ENCODE data around the gene BRWD1. TPM values are rescaled to one million over a fixed set of nuclear protein-coding genes. Genes with fewer than 3 reads are reported as not detected.
A peak's percentile ranks its signal among the peaks of the same experiment; 100 is the strongest.

The BRWD1 gene
- total and polyA plus RNA-seq, 2 of the 13 experiments (the other 11 are each of a cell fraction or from before 2014, with no cell fraction given): 13.9 to 28.0 TPM

DNA sequence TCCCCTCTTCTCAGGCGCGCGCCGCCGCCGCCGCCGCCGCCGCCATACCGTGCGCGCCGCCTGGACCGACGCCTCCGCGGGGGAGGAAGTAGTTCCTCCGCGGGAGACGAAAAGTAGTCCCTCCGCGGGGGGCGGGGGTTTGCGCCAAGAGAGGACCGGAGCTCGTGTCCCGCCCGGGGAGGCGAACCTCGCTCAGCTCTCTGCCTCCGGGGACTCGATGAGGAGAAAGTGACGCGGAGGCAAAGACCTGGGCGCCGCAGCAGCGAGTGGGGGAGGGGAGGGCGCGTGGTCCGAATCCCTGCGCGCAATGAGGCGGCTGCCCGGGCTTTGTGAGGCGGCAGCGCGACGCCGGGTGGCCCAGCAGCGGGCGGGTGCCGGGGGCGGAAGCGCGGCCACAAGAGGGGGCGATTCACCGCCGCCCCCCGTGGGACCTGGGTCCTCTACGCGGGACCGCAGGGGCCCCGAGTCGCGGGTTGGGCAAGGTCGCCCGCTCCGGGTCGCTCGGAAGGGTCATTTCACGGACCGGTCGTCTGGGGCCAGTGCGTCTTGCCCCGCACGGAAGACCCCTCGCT is at the start of gene BRWD1 (continued):
- TF ChIP-seq, protein P1, sequence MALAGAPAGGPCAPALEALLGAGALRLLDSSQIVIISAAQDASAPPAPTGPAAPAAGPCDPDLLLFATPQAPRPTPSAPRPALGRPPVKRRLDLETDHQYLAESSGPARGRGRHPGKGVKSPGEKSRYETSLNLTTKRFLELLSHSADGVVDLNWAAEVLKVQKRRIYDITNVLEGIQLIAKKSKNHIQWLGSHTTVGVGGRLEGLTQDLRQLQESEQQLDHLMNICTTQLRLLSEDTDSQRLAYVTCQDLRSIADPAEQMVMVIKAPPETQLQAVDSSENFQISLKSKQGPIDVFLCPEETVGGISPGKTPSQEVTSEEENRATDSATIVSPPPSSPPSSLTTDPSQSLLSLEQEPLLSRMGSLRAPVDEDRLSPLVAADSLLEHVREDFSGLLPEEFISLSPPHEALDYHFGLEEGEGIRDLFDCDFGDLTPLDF (CRISPR knock-in tag; IDR thresholded peaks at IDR 0.05): peak; percentile 72
- TF ChIP-seq ZNF3 (CRISPR knock-in tag; IDR thresholded peaks at IDR 0.05) (no peak), ZNF124 (CRISPR knock-in tag; IDR thresholded peaks at IDR 0.05) (0 out of 2 replicates have a peak, but pooled peaks have one; percentile 23), GMEB1 (CRISPR knock-in tag; IDR thresholded peaks at IDR 0.05; ENCODE audit: borderline replicate concordance) (peak; percentile 73; the same call in 1 of the 2 replicates), ARNT2 (CRISPR knock-in tag; IDR thresholded peaks at IDR 0.05; ENCODE audit: low read depth) (peak; percentile 87; the same call in 1 of the 2 replicates), GATAD2A (CRISPR knock-in tag; IDR thresholded peaks at IDR 0.05) (0 out of 2 replicates have a peak, but pooled peaks have one; percentile 19), CBX2 (IDR thresholded peaks at IDR 0.05; ENCODE audit: low read depth, low read length) (no peak), CBX2 (CRISPR knock-in tag; IDR thresholded peaks at IDR 0.05; ENCODE audit: low read depth) (no peak), SRSF1 (optimal IDR thresholded peaks at IDR 0.05; ENCODE audit: low read depth, low read length) (no peak), MBNL3 (CRISPR knock-in tag; conservative IDR thresholded peaks at IDR 0.05) (no peak), ZNF282 (IDR thresholded peaks at IDR 0.05; ENCODE audit: partially characterized antibody) (no peak), ZMYM3 (CRISPR knock-in tag; IDR thresholded peaks at IDR 0.05) (peak; percentile 20; the same call in 1 of the 2 replicates), HNF4A (CRISPR knock-in tag; IDR thresholded peaks at IDR 0.05) (no peak; the same call in 1 of the 2 replicates), CENPT (CRISPR knock-in tag; IDR thresholded peaks at IDR 0.05; ENCODE audit: low read depth) (peak; percentile 75; the same call in 1 of the 2 replicates), NFKB2 (CRISPR knock-in tag; IDR thresholded peaks at IDR 0.05; ENCODE audit: borderline replicate concordance) (peak; percentile 91), ZNF280D (CRISPR knock-in tag; IDR thresholded peaks at IDR 0.05) (no peak), ZNF747 (CRISPR knock-in tag; IDR thresholded peaks at IDR 0.05; ENCODE audit: borderline replicate concordance) (peak; percentile 57; the same call in 1 of the 2 replicates), PLSCR1 (CRISPR knock-in tag; IDR thresholded peaks at IDR 0.05; ENCODE audit: borderline replicate concordance) (0 out of 2 replicates have a peak, but pooled peaks have one; percentile 65), ZFP62 (CRISPR knock-in tag; IDR thresholded peaks at IDR 0.05) (no peak), RBAK (CRISPR knock-in tag; IDR thresholded peaks at IDR 0.05) (no peak), FLYWCH1 (CRISPR knock-in tag; IDR thresholded peaks at IDR 0.05) (no peak), ZNF496 (CRISPR knock-in tag; IDR thresholded peaks at IDR 0.05; ENCODE audit: insufficient replicate concordance) (no peak), SMARCE1 (IDR thresholded peaks at IDR 0.05; ENCODE audit: borderline replicate concordance) (no peak)
- TF ChIP-seq, protein P2, sequence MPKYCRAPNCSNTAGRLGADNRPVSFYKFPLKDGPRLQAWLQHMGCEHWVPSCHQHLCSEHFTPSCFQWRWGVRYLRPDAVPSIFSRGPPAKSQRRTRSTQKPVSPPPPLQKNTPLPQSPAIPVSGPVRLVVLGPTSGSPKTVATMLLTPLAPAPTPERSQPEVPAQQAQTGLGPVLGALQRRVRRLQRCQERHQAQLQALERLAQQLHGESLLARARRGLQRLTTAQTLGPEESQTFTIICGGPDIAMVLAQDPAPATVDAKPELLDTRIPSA (CRISPR knock-in tag; IDR thresholded peaks at IDR 0.05; ENCODE audit: borderline replicate concordance): no peak
